Activated CD4-positive, alpha-beta T cell treated with anti-CD3 and anti-CD28 coated beads for 36 hours (primary cell): Measurements from ENCODE around the gene ARHGAP15. TPM values are rescaled to one million over a fixed set of nuclear protein-coding genes. Genes with fewer than 3 reads are reported as not detected.

ENCODE experiments used
- ATAC-seq: fragments of 200-7000 bp; cut with Tn5 transposase; one replicate; pipeline ENCODE4 v1.10.0; 2021; ENCODE audit warnings: mild to moderate bottlenecking, moderate library complexity
- CTCF ChIA-PET: fragments of 350-600 bp; sonication (Branson Sonifier 250); formaldehyde crosslinking; loops from one replicate; lab custom pipeline; 2021; ENCODE audit warnings: antibody characterized with exemption; lab: Charles Lee
- POLR2A ChIA-PET: fragments of 350-600 bp; sonication (Branson Sonifier 250); formaldehyde crosslinking; loops from one replicate; lab custom pipeline; 2021; ENCODE audit warnings: antibody characterized with exemption, inconsistent platforms; lab: Charles Lee
- DNase-seq: peaks from one replicate; pipeline ENCODE4 v3.0.0-alpha.2; 2020
- H3K27ac Mint-ChIP-seq: one replicate; pipeline ENCODE4 v1.8.0; 2021; ENCODE audit warnings: mixed read lengths
- H3K27me3 Mint-ChIP-seq: one replicate; pipeline ENCODE4 v1.8.0; 2021; ENCODE audit warnings: mixed read lengths
- H3K36me3 Mint-ChIP-seq: one replicate; pipeline ENCODE4 v1.8.0; 2021; ENCODE audit warnings: low read depth, mixed read lengths
- H3K4me1 Mint-ChIP-seq: one replicate; pipeline ENCODE4 v1.8.0; 2021; ENCODE audit warnings: mixed read lengths
- H3K4me3 Mint-ChIP-seq: one replicate; pipeline ENCODE4 v1.8.0; 2021; ENCODE audit warnings: mild to moderate bottlenecking, moderate library complexity, mixed read lengths
- H3K9me3 Mint-ChIP-seq: one replicate; pipeline ENCODE4 v1.8.0; 2021; ENCODE audit warnings: low read depth, mixed read lengths
- intact Hi-C, 2 experiments: fragments of 100-400 bp; cut with DNase I in 1 of 2; cut with micrococcal nuclease in 1 of 2; formaldehyde crosslinking; loops; one replicate each; pipeline versions ENCODE4 v1.14.2 to v1.15.1; 2022 to 2024; cut with DNase I, micrococcal nuclease
- total RNA-seq, 2 experiments: library from RNA; stranded (reverse); gene quantifications; one replicate each; pipeline ENCODE4 v1.2.3, GENCODE V29; 2021

Gene ARHGAP15
- total RNA-seq, 2 experiments from 2014 or later: 62.6 to 64.3 TPM

GRCh38 chr2:143336719-143337210, 207.5 kb downstream of the ARHGAP15 start:
- ChIA-PET CTCF (no interaction called here), POLR2A (no interaction called here)
- intact Hi-C loops: no loop called here
- H3K9me3 Mint-ChIP-seq: no peaks in the 10 kb centered on the region
- no peak overlapping the region for H3K4me3 Mint-ChIP-seq
- peaks cover 47% of the 10 kb centered on the region for H3K4me1 Mint-ChIP-seq
- DNase-seq (no peak), ATAC-seq (no peak)
- no peak overlapping the region for H3K27ac Mint-ChIP-seq
- peaks cover 2% of the 10 kb centered on the region for H3K36me3 Mint-ChIP-seq
- H3K27me3 Mint-ChIP-seq: no peaks in the 10 kb centered on the region

GRCh38 chr2:143341478-143341877, 212.3 kb downstream of the ARHGAP15 start:
- H3K4me1 Mint-ChIP-seq: peaks cover 41% of the 10 kb centered on the region
- H3K27ac Mint-ChIP-seq: no peak overlapping the region
- H3K27me3 Mint-ChIP-seq: no peaks in the 10 kb centered on the region
- no peak overlapping the region for H3K4me3 Mint-ChIP-seq
- H3K9me3 Mint-ChIP-seq: no peaks in the 10 kb centered on the region
- intact Hi-C loops: no loop called here
- no peak for ATAC-seq
- CTCF ChIA-PET: interaction anchor here (1.5 kb wide), 1 partner anchor 57 kb away, joined by 6 read pairs; no protein-coding TSS in a partner anchor
- peaks cover 2% of the 10 kb centered on the region for H3K36me3 Mint-ChIP-seq
- POLR2A ChIA-PET: no interaction called here
- no peak for DNase-seq

GRCh38 chr2:143344780-143345179, 215.6 kb downstream of the ARHGAP15 start:
- peaks cover 6% of the 10 kb centered on the region for H3K36me3 Mint-ChIP-seq
- ATAC-seq (no peak), DNase-seq (no peak)
- peaks cover 32% of the 10 kb centered on the region for H3K4me1 Mint-ChIP-seq
- no peak overlapping the region for H3K4me3 Mint-ChIP-seq
- no peaks in the 10 kb centered on the region for H3K9me3 Mint-ChIP-seq
- intact Hi-C loops: no loop called here
- no peaks in the 10 kb centered on the region for H3K27me3 Mint-ChIP-seq
- POLR2A ChIA-PET: no interaction called here
- CTCF ChIA-PET: interaction anchor here (1.0 to 1.5 kb wide), 3 partner anchors 11 to 61 kb away, joined by 3 read pairs; no protein-coding TSS in a partner anchor
- H3K27ac Mint-ChIP-seq: peak overlapping the region; percentile 31

GRCh38 chr2:143345887-143346787, 216.9 kb downstream of the ARHGAP15 start:
- no peak overlapping the region for H3K27ac Mint-ChIP-seq
- intact Hi-C loops: no loop called here
- peaks cover 25% of the 10 kb centered on the region for H3K4me1 Mint-ChIP-seq
- POLR2A ChIA-PET: no interaction called here
- DNase-seq (no peak), ATAC-seq (no peak)
- no peaks in the 10 kb centered on the region for H3K9me3 Mint-ChIP-seq
- H3K36me3 Mint-ChIP-seq: peaks cover 4% of the 10 kb centered on the region
- no peaks in the 10 kb centered on the region for H3K27me3 Mint-ChIP-seq
- H3K4me3 Mint-ChIP-seq: no peak overlapping the region
- CTCF ChIA-PET: interaction anchor here (1.4 to 1.5 kb wide), 3 partner anchors 9 to 62 kb away, joined by 3 to 4 read pairs (median 3); no protein-coding TSS in a partner anchor

GRCh38 chr2:143347271-143347695, 218.1 kb downstream of the ARHGAP15 start:
- POLR2A ChIA-PET: no interaction called here
- Mint-ChIP-seq H3K9me3 (no peaks in the 10 kb centered on the region), H3K4me1 (peaks cover 22% of the 10 kb centered on the region), H3K4me3 (no peak overlapping the region), H3K36me3 (peaks cover 4% of the 10 kb centered on the region), H3K27me3 (no peaks in the 10 kb centered on the region), H3K27ac (no peak overlapping the region)
- intact Hi-C loops: no loop called here
- ATAC-seq (no peak), DNase-seq (no peak)
- CTCF ChIA-PET: interaction anchor here (0.6 to 1.4 kb wide), 2 partner anchors 10 to 36 kb away, joined by 4 to 6 read pairs; no protein-coding TSS in a partner anchor

GRCh38 chr2:143347901-143348414, 218.7 kb downstream of the ARHGAP15 start:
- Mint-ChIP-seq H3K36me3 (peaks cover 4% of the 10 kb centered on the region), H3K4me1 (peaks cover 19% of the 10 kb centered on the region), H3K27me3 (no peaks in the 10 kb centered on the region), H3K4me3 (no peak overlapping the region), H3K27ac (no peak overlapping the region), H3K9me3 (no peaks in the 10 kb centered on the region)
- ATAC-seq (no peak), DNase-seq (no peak)
- ChIA-PET POLR2A (no interaction called here), CTCF (no interaction called here)
- intact Hi-C loops: no loop called here

GRCh38 chr2:143354050-143354750, 225.0 kb downstream of the ARHGAP15 start:
- Mint-ChIP-seq H3K27ac (no peak overlapping the region), H3K4me1 (peaks cover 8% of the 10 kb centered on the region), H3K4me3 (no peak overlapping the region), H3K27me3 (no peaks in the 10 kb centered on the region), H3K36me3 (peaks cover 4% of the 10 kb centered on the region), H3K9me3 (no peaks in the 10 kb centered on the region)
- CTCF ChIA-PET: interaction anchor here (0.7 kb wide), 1 partner anchor 1147 kb away, joined by 3 read pairs; no protein-coding TSS in a partner anchor
- intact Hi-C loops: no loop called here
- ATAC-seq (no peak), DNase-seq (no peak)
- POLR2A ChIA-PET: no interaction called here

GRCh38 chr2:143355870-143356269, 226.7 kb downstream of the ARHGAP15 start:
- no peaks in the 10 kb centered on the region for H3K9me3 Mint-ChIP-seq
- no peak for ATAC-seq
- DNase-seq: no peak
- CTCF ChIA-PET: interaction anchor here (0.9 kb wide), 1 partner anchor 10 kb away, joined by 3 read pairs; no protein-coding TSS in a partner anchor
- no peak overlapping the region for H3K27ac Mint-ChIP-seq
- H3K4me1 Mint-ChIP-seq: peaks cover 10% of the 10 kb centered on the region
- intact Hi-C loops: no loop called here
- H3K36me3 Mint-ChIP-seq: peaks cover 8% of the 10 kb centered on the region
- POLR2A ChIA-PET: no interaction called here
- H3K4me3 Mint-ChIP-seq: no peak overlapping the region
- no peaks in the 10 kb centered on the region for H3K27me3 Mint-ChIP-seq

GRCh38 chr2:143356336-143356735, 227.1 kb downstream of the ARHGAP15 start:
- CTCF ChIA-PET: interaction anchor here (0.9 kb wide), 1 partner anchor 34 kb away, joined by 3 read pairs; no protein-coding TSS in a partner anchor

GRCh38 chr2:143356736-143357446, 227.7 kb downstream of the ARHGAP15 start:
- ChIA-PET CTCF (interaction anchor here (0.9 to 1.4 kb wide), 3 partner anchors 10 to 34 kb away, joined by 3 to 4 read pairs (median 3); no protein-coding TSS in a partner anchor), POLR2A (no interaction called here)
- Mint-ChIP-seq H3K27me3 (no peaks in the 10 kb centered on the region), H3K9me3 (no peaks in the 10 kb centered on the region), H3K4me3 (no peak overlapping the region), H3K27ac (no peak overlapping the region), H3K36me3 (peaks cover 8% of the 10 kb centered on the region), H3K4me1 (peaks cover 10% of the 10 kb centered on the region)
- no peak for ATAC-seq
- no peak for DNase-seq
- intact Hi-C loops: no loop called here

More at GRCh38 chr2:143356336-143356735, 227.1 kb downstream of the ARHGAP15 start:
- Mint-ChIP-seq H3K36me3 (peaks cover 8% of the 10 kb centered on the region), H3K27me3 (no peaks in the 10 kb centered on the region), H3K4me3 (no peak overlapping the region), H3K9me3 (no peaks in the 10 kb centered on the region), H3K4me1 (peaks cover 10% of the 10 kb centered on the region), H3K27ac (no peak overlapping the region)
- DNase-seq: no peak
- intact Hi-C loops: no loop called here
- POLR2A ChIA-PET: no interaction called here
- no peak for ATAC-seq
